Measurements from ENCODE around the gene C17orf50. TPM values are rescaled to one million over a fixed set of nuclear protein-coding genes. Genes with fewer than 3 reads are reported as not detected.

C17orf50 gene
- total and polyA plus RNA-seq, 3 donors from 2014 or later, result 48.8 to 154 (median 102) TPM

GRCh38 chr17:35745749-35746320, 14.9 kb upstream of the C17orf50 start:
- no peaks in the 10 kb centered on the region for H3K36me3 ChIP-seq (ENCODE audit: low read depth, missing control alignments)
- 86 to 89% methylated on average over 11 to 15 of the region's 15 CpGs for WGBS, 2 donors
- no peaks in the 10 kb centered on the region for H3K27me3 ChIP-seq
- no peaks in the 10 kb centered on the region for H3K9me3 ChIP-seq
- H3K4me1 ChIP-seq, result peaks cover 8% of the 10 kb centered on the region
- intact Hi-C loops (cut with DNase I; ENCODE audit: low total_unique reads), result no loop called here
- no peak for DNase-seq
- H3K4me3 ChIP-seq, result no peak overlapping the region
- no peak overlapping the region for H3K27ac ChIP-seq
- no peak for TF ChIP-seq POLR2A (IDR thresholded peaks at IDR 0.05)
- TF ChIP-seq CTCF (IDR thresholded peaks at IDR 0.05), result no peak

DNA sequence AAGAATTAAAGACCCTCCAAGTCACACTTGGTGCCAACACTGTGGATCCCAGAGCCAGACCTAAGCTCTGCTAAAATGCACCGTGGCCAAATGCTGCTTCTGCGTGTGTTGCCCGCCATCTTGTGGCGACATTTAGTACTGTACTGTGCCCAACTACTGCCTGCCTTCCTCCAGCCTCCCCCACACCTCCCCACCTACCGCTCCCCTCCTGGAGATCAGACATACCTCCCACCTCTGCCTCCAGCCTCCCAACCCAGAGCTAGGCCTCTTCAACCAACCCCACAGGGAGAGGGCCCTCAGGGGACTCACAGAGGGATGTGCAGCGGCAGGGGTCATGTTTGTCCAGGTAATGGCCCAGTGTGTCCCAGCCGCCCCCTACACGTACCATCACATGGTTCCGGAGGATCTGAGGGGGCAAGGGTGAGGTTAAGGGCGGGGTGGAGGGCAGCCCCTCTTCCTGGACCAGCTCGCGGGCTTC, 13.1 kb upstream of the C17orf50 start:
- Histone ChIP-seq H3K9me3 (no peaks in the 10 kb centered on the region), H3K4me1 (peaks cover 8% of the 10 kb centered on the region), H3K27ac (no peak overlapping the region), H3K36me3 (ENCODE audit: low read depth, missing control alignments) (no peaks in the 10 kb centered on the region), H3K27me3 (no peaks in the 10 kb centered on the region), H3K4me3 (no peak overlapping the region)
- intact Hi-C loops (cut with DNase I; ENCODE audit: low total_unique reads), result no loop called here
- WGBS, 2 donors, result 29 to 42% methylated on average over 11 to 12 of the region's 12 CpGs
- TF ChIP-seq CTCF (IDR thresholded peaks at IDR 0.05), result peak; percentile 67 to 91 (median 90)
- TF ChIP-seq POLR2A (IDR thresholded peaks at IDR 0.05), result no peak
- DNase-seq, result peak; percentile 88

GRCh38 chr17:35748341-35748841, 12.3 kb upstream of the C17orf50 start:
- Histone ChIP-seq H3K4me1 (peaks cover 11% of the 10 kb centered on the region), H3K9me3 (no peaks in the 10 kb centered on the region), H3K27ac (no peak overlapping the region), H3K36me3 (ENCODE audit: low read depth, missing control alignments) (no peaks in the 10 kb centered on the region), H3K27me3 (no peaks in the 10 kb centered on the region), H3K4me3 (no peak overlapping the region)
- intact Hi-C loops (cut with DNase I; ENCODE audit: low total_unique reads), result no loop called here
- no peak for TF ChIP-seq POLR2A (IDR thresholded peaks at IDR 0.05)
- TF ChIP-seq CTCF (IDR thresholded peaks at IDR 0.05), result no peak
- WGBS, 2 donors, result 44 to 50% methylated on average over 1 to 4 of the region's 4 CpGs
- peak; percentile 66 for DNase-seq

GRCh38 chr17:35748979-35749378, 11.7 kb upstream of the C17orf50 start:
- Histone ChIP-seq H3K36me3 (ENCODE audit: low read depth, missing control alignments) (no peaks in the 10 kb centered on the region), H3K4me3 (no peak overlapping the region), H3K9me3 (no peaks in the 10 kb centered on the region), H3K4me1 (peaks cover 11% of the 10 kb centered on the region), H3K27me3 (no peaks in the 10 kb centered on the region), H3K27ac (no peak overlapping the region)
- no peak for TF ChIP-seq CTCF (IDR thresholded peaks at IDR 0.05)
- no peak for TF ChIP-seq POLR2A (IDR thresholded peaks at IDR 0.05)
- DNase-seq, result no peak
- 84 to 88% methylated on average over 6 of the region's 6 CpGs for WGBS, 2 donors
- intact Hi-C loops (cut with DNase I; ENCODE audit: low total_unique reads), result no loop called here
